LNCAP (cell line): ENCODE measurements around the gene PAPLN.

Experiments
- TF ChIP-seq, protein P1 (sequence below): fragments of 450-650 bp; IDR thresholded peaks from 2 replicates; pipeline ENCODE4 v1.5.1; 2017; ENCODE audit warnings: mild to moderate bottlenecking

The PAPLN gene

DNA sequence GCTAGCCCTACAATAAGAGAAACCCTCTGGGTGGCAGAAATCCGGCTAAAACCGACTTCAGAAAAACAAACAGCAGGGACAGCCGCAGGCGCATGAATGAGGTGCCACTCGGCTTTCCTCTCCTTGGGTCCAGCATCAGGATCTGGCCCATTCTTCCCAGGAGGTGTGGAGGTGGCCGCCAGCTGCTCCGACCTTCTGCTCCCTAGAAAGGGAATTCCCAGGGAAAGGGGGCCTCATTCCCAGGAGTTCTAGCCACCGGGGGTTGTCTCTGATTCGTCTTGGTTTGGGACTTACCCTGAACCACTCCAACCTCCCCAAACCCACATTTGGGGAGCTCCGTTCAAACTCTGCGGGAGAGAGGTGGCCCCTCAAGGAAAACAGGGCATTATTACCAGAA lies 13.0 kb downstream of the PAPLN start:
- TF ChIP-seq, protein P1, sequence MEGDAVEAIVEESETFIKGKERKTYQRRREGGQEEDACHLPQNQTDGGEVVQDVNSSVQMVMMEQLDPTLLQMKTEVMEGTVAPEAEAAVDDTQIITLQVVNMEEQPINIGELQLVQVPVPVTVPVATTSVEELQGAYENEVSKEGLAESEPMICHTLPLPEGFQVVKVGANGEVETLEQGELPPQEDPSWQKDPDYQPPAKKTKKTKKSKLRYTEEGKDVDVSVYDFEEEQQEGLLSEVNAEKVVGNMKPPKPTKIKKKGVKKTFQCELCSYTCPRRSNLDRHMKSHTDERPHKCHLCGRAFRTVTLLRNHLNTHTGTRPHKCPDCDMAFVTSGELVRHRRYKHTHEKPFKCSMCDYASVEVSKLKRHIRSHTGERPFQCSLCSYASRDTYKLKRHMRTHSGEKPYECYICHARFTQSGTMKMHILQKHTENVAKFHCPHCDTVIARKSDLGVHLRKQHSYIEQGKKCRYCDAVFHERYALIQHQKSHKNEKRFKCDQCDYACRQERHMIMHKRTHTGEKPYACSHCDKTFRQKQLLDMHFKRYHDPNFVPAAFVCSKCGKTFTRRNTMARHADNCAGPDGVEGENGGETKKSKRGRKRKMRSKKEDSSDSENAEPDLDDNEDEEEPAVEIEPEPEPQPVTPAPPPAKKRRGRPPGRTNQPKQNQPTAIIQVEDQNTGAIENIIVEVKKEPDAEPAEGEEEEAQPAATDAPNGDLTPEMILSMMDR: no peak

- TF ChIP-seq, protein P1: no peak
These were observed 13.6 kb downstream of the PAPLN start for GRCh38 chr14:73250781-73251500.

- TF ChIP-seq, protein P1: no peak
These were observed 14.4 kb downstream of the PAPLN start for GRCh38 chr14:73251516-73252215.

DNA sequence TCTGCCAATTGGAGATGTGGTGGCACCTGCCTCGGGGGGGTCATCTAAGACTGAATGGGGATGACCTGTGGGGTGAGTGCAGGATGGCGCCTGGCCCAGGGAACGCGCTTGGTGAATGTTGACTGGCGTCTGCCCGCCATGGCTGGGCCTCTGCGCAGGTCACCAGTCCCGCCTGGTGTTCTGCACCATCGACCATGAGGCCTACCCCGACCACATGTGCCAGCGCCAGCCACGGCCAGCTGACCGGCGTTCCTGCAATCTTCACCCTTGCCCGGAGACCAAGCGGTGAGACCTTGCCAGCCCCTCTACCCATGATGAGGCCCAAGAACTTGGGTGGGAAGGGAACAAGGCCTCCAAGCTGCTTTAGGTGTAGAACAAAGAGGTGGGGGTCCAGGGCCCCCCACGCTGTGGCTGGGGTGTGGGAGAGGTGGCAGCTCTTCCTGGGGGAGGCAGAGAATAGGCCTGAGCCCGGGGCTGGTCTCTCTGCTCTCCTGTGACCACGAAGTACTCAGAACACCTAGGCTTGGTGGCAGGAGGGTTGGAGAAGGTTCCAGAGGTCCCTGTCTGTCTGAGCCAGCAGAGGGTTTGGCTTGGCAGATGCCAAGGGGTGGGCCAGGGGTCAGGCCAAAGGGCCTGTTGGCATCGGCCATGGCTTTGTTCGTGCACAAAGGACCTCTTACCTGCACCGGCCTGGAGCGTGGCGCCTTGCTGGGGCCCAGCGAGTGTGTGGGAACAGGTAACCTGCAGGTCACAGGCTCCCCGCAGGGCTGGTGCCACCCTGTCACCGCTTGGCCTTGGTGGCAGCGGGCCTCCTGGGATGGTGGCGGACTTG lies 15.4 kb downstream of the PAPLN start:
- TF ChIP-seq, protein P1: no peak

GRCh38 chr14:73253323-73253610 lies 16.0 kb downstream of the PAPLN start:
- TF ChIP-seq, protein P1: no peak

- TF ChIP-seq, protein P1: no peak
These were observed 16.4 kb downstream of the PAPLN start for GRCh38 chr14:73253721-73254120.

GRCh38 chr14:73254247-73255004 lies 17.1 kb downstream of the PAPLN start:
- TF ChIP-seq, protein P1: no peak
